IMR-90 (cell line): ENCODE results near the gene KLF7. TPM values are rescaled to one million over a fixed set of nuclear protein-coding genes. Genes with fewer than 3 reads are reported as not detected.

ENCODE experiments used
- ATAC-seq: fragments of 200-7000 bp; cut with Tn5 transposase; 2 replicates; pipeline ENCODE4 v1.9.1; 2020; ENCODE audit warnings: low read depth, mild to moderate bottlenecking, moderate library complexity
- BruUV-seq: library from RNA; stranded (reverse); fragments of 400-500 nt; replicated peaks from 2 replicates; lab custom pipeline; 2021; lab: Mats Ljungman, UMichigan
- CTCF ChIA-PET: fragments of 300-600 bp; formaldehyde crosslinking; extraction: SDS; loops from one replicate; lab custom pipeline; 2021; ENCODE audit warnings: antibody characterized with exemption; lab: Yijun Ruan, JAX
- POLR2A ChIA-PET: fragments of 300-600 bp; sonication (Branson Sonifier 250); formaldehyde crosslinking; loops from one replicate; lab custom pipeline; 2022; ENCODE audit warnings: antibody characterized with exemption; ENCODE audit not compliant: unreplicated experiment; lab: Charles Lee
- DNase-seq: peaks from one replicate; pipeline ENCODE4 v3.0.0; 2013
- H2AFZ ChIP-seq: replicated peaks from 2 replicates; pipeline ENCODE3; 2013; ENCODE audit warnings: low read length, mild to moderate bottlenecking; ENCODE audit not compliant: poor library complexity
- H2AK5ac ChIP-seq: 2 replicates; pipeline ENCODE4 v1.6.1; 2013; ENCODE audit warnings: low read depth, low read length, inconsistent platforms
- H2AK9ac ChIP-seq: replicated peaks from 2 replicates; pipeline ENCODE3; 2013; ENCODE audit warnings: mild to moderate bottlenecking, low read depth, low read length, moderate library complexity; ENCODE audit not compliant: poor library complexity
- H2BK120ac ChIP-seq: 2 replicates; pipeline ENCODE4 v1.6.1; 2013; ENCODE audit warnings: low read depth, low read length, inconsistent platforms
- H2BK15ac ChIP-seq: 3 replicates; pipeline ENCODE4 v1.6.1; 2013; ENCODE audit warnings: low read depth, low read length, inconsistent platforms
- H2BK20ac ChIP-seq: 2 replicates; pipeline ENCODE4 v1.6.1; 2013; ENCODE audit warnings: low read depth, mild to moderate bottlenecking, inconsistent platforms, low read length, moderate library complexity
- H2BK5ac ChIP-seq: 2 replicates; pipeline ENCODE4 v1.6.1; 2013; ENCODE audit warnings: mild to moderate bottlenecking, low read depth, low read length, inconsistent platforms; ENCODE audit not compliant: poor library complexity, severe bottlenecking
- H3K14ac ChIP-seq: replicated peaks from 2 replicates; pipeline ENCODE4 v1.6.1; 2013; ENCODE audit warnings: low read depth, low read length, inconsistent platforms
- H3K18ac ChIP-seq: 2 replicates; pipeline ENCODE4 v1.6.1; 2013; ENCODE audit warnings: low read depth, low read length, control low read depth
- H3K23ac ChIP-seq: 2 replicates; pipeline ENCODE4 v1.6.1; 2013; ENCODE audit warnings: low read depth, low read length, inconsistent platforms
- H3K27ac ChIP-seq: 2 replicates; pipeline ENCODE4 v1.5.1; 2013; ENCODE audit warnings: mild to moderate bottlenecking, control low read depth, low read length; ENCODE audit not compliant: insufficient read depth
- H3K27me3 ChIP-seq: 2 replicates; pipeline ENCODE4 v1.6.1; 2013; ENCODE audit warnings: low read length; ENCODE audit not compliant: control insufficient read depth, insufficient read depth
- H3K36me3 ChIP-seq: 2 replicates; pipeline ENCODE4 v1.6.1; 2013; ENCODE audit warnings: low read length, mixed read lengths; ENCODE audit not compliant: control insufficient read depth, insufficient read depth
- H3K4ac ChIP-seq: 2 replicates; pipeline ENCODE4 v1.6.1; 2013; ENCODE audit warnings: low read depth, low read length, inconsistent platforms
- H3K4me1 ChIP-seq: 2 replicates; pipeline ENCODE4 v1.6.1; 2013; ENCODE audit warnings: low read length, mixed read lengths; ENCODE audit not compliant: control insufficient read depth, insufficient read depth
- H3K4me2 ChIP-seq: 2 replicates; pipeline ENCODE4 v1.6.1; 2013; ENCODE audit warnings: low read depth, mild to moderate bottlenecking, control low read depth, low read length, moderate library complexity
- H3K4me3 ChIP-seq: 2 replicates; pipeline ENCODE4 v1.5.1; 2013; ENCODE audit warnings: low read depth, mild to moderate bottlenecking, control low read depth, low read length, moderate library complexity; ENCODE audit not compliant: insufficient read depth
- H3K56ac ChIP-seq: 2 replicates; pipeline ENCODE4 v1.6.1; 2013; ENCODE audit warnings: low read length, inconsistent platforms; ENCODE audit not compliant: insufficient read depth; ENCODE audit errors: extremely low read depth
- H3K79me1 ChIP-seq, 2 experiments: 2 replicates each; pipeline ENCODE4 v1.6.1; 2013; ENCODE audit warnings: low read length in 2 of 2, inconsistent platforms in 1 of 2, low read depth in 1 of 2
- H3K9ac ChIP-seq: 2 replicates; pipeline ENCODE4 v1.6.1; 2013; ENCODE audit warnings: low read depth, low read length, control low read depth
- H3K9me1 ChIP-seq: 2 replicates; pipeline ENCODE4 v1.6.1; 2013; ENCODE audit warnings: low read length, inconsistent platforms; ENCODE audit not compliant: insufficient read depth
- H3K9me3 ChIP-seq: 2 replicates; pipeline ENCODE4 v1.6.1; 2013; ENCODE audit warnings: low read length; ENCODE audit not compliant: control insufficient read depth, insufficient read depth
- H4K20me1 ChIP-seq: 2 replicates; pipeline ENCODE4 v1.6.1; 2013; ENCODE audit warnings: low read length, inconsistent platforms; ENCODE audit not compliant: insufficient read depth
- H4K5ac ChIP-seq: 2 replicates; pipeline ENCODE4 v1.6.1; 2013; ENCODE audit warnings: mild to moderate bottlenecking, low read depth, low read length, control low read depth
- H4K8ac ChIP-seq, 2 experiments: 2 replicates each; pipeline ENCODE4 v1.6.1; 2013; ENCODE audit warnings: low read depth in 2 of 2, low read length in 2 of 2, control low read depth in 1 of 2, inconsistent platforms in 1 of 2
- H4K91ac ChIP-seq: 2 replicates; pipeline ENCODE4 v1.6.1; 2013; ENCODE audit warnings: low read depth, low read length, inconsistent platforms; ENCODE audit not compliant: insufficient read depth
- FOS ChIP-seq: fragments of 150-350 bp; IDR thresholded peaks from 2 replicates; pipeline ENCODE4 v1.6.1; 2016; ENCODE audit warnings: low read depth, low read length
- POLR2A ChIP-seq: IDR thresholded peaks from 2 replicates; pipeline ENCODE4 v1.6.1; 2012; ENCODE audit warnings: mild to moderate bottlenecking, low read depth, low read length
- WGBS, 2 experiments: methylation state at CpG; one replicate each; pipeline versions ENCODE4 v1.1.5 to v1.1.7; 2013; ENCODE audit warnings: missing lambda C conversion rate in 2 of 2; ENCODE audit not compliant: insufficient read length in 1 of 2; ENCODE audit errors: extremely low coverage in 2 of 2; 5-methylcytosine and 5-hydroxymethylcytosine counted together
- dilution Hi-C: fragments of 300-500 bp; cut with HindIII; formaldehyde crosslinking; loops from one replicate; pipeline ENCODE4 v1.14.3; 2018; ENCODE audit warnings: low sequenced_read_pairs; ENCODE audit not compliant: unreplicated experiment
- in situ Hi-C: fragments of 300-500 bp; cut with MboI; formaldehyde crosslinking; loops from 3 replicates; pipeline ENCODE4 v1.14.3; 2019; ENCODE audit warnings: low sequenced_read_pairs, inconsistent platforms, mixed read lengths
- intact Hi-C: fragments of 100-400 bp; cut with micrococcal nuclease; formaldehyde crosslinking; loops from 2 replicates; pipeline ENCODE4 v1.10.0; 2022
- polyA plus RNA-seq, 3 experiments: library from polyadenylated mRNA; depleted of rRNA; stranded (reverse); fragments of >200 nt; gene quantifications; 2 replicates each; pipeline ENCODE4 v1.2.3, GENCODE V29; 2012; ENCODE audit warnings: low replicate concordance in 1 of 3
- total RNA-seq: library from RNA; depleted of rRNA; stranded (reverse); fragments of >200 nt; gene quantifications from 2 replicates; pipeline ENCODE4 v1.2.3, GENCODE V29; 2012

KLF7 gene
- total and polyA plus RNA-seq, 2 of the 4 experiments (the other 2 are of a cell fraction): 23.1 to 28.5 TPM

GRCh38 chr2:207149249-207150213, 16.2 kb downstream of the KLF7 start:
- H4K20me1 ChIP-seq: peaks cover 97% of the 10 kb centered on the region
- no TSS peak for BruUV-seq

More at GRCh38 chr2:207149249-207150213, 16.2 kb downstream of the KLF7 start:
- peaks cover 4 to 78% of the 10 kb centered on the region in 2 experiments; a peak in 2 of 4 replicates for H3K79me1 ChIP-seq
- in situ Hi-C loops (loop anchor here (25.0 kb wide), 1 partner anchor 563 kb away; the partner anchor contains the start of gene CCNYL1), intact Hi-C loops (no loop called here), dilution Hi-C loops (no loop called here)
- no peak overlapping the region for H3K4me2 ChIP-seq
- H3K4me1 ChIP-seq: peaks cover 23% of the 10 kb centered on the region
- ATAC-seq: peak; percentile 60
- peak overlapping the region; percentile 23; the same call in 1 of the 2 replicates for H3K23ac ChIP-seq
- H2AFZ ChIP-seq: no peak overlapping the region
- no peaks in the 10 kb centered on the region for H3K9me3 ChIP-seq
- H4K8ac ChIP-seq: no peak overlapping the region
- peaks cover 36% of the 10 kb centered on the region for H3K9me1 ChIP-seq
- H3K27ac ChIP-seq: no peak overlapping the region
- no peak overlapping the region for H4K5ac ChIP-seq
- TF ChIP-seq FOS (no peak), POLR2A (no peak)
- no peak overlapping the region for H3K4me3 ChIP-seq
- ChIA-PET CTCF (no interaction called here), POLR2A (no interaction called here)
- DNase-seq: peak; percentile 50
- H4K91ac ChIP-seq: no peak overlapping the region
- peaks cover 11% of the 10 kb centered on the region for H3K36me3 ChIP-seq
- H2BK120ac ChIP-seq: no peak overlapping the region
- H3K18ac ChIP-seq: no peak overlapping the region
- no peak overlapping the region for H2AK9ac ChIP-seq
- no peak overlapping the region for H2BK20ac ChIP-seq
- H3K27me3 ChIP-seq: no peaks in the 10 kb centered on the region
- H3K4ac ChIP-seq: no peak overlapping the region
- WGBS, 2 experiments: 60% methylated on average over 1 of the region's 7 CpGs; no CpG with 5 or more reads in 1 of the 2 experiments
- H3K14ac ChIP-seq: no peak overlapping the region
- no peak overlapping the region for H2AK5ac ChIP-seq
- no peak overlapping the region for H3K9ac ChIP-seq
- H2BK5ac ChIP-seq: no peak overlapping the region
- no peak overlapping the region for H3K56ac ChIP-seq
- H2BK15ac ChIP-seq: no peak overlapping the region; the same call in 2 of the 3 replicates
